H4 (cell line): ENCODE data around the gene GGCT. TPM values are rescaled to one million over a fixed set of nuclear protein-coding genes. Genes with fewer than 3 reads are reported as not detected.

Experiments
- DNase-seq: peaks from one replicate; pipeline ENCODE4 v3.0.0-alpha.2; 2015; ENCODE audit warnings: low spot score
- total RNA-seq: library from RNA; depleted of rRNA; stranded (reverse); fragments of >200 nt; shearing (Covaris generic); gene quantifications from 2 replicates; pipeline ENCODE4 v1.2.3, GENCODE V29; 2014

The GGCT gene
- total RNA-seq, 1 experiment from 2014 or later = 144 TPM

DNA sequence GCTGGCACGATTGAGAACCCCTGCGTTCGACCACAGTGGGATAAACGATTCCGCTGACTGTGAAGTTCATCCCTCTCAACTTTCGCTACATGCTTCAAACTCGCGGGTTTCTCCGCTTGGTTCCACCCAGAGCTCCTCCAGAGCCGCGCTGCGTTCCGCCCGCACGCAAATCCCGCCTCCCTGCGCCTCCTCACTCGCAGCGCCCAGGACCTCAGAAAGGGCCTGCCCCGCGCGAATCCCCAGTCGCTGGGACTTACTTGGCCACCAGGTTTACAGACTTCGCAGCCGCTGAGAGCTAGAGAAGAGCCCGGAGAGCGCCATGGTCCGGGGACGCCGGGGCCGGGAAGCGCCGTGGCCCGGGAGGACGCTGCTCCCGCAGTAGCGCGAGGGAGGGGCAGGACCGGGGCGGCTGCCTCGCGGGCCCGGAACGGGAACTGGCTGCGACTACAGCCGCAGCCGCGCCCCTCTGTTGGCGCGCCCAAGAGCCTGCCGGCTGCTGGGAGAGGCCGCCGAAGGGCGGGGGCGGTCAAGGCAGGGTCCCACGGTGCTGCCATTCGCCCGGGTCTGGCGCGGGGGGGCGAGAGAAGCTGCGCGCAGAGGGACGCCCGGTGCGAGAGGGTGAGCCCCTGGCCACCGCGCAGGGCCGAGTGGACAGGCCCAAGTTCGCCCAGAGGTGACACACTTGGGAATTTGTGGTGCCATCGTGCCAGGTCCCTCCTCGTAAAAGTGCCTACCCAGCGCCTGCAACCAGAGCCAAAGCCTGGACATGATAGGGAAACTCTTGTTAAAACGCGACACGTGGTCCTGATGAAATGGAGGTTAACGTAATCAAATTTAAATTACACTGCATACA, 26.1 kb downstream of the GGCT start, which contains the start of gene NOD1:
NOD1 (minus strand) TSS at position 436 of the 853 bp plus-strand sequence. CDS start 21,863 bp downstream, outside the sequence.
- peak; percentile 79 for DNase-seq

DNA sequence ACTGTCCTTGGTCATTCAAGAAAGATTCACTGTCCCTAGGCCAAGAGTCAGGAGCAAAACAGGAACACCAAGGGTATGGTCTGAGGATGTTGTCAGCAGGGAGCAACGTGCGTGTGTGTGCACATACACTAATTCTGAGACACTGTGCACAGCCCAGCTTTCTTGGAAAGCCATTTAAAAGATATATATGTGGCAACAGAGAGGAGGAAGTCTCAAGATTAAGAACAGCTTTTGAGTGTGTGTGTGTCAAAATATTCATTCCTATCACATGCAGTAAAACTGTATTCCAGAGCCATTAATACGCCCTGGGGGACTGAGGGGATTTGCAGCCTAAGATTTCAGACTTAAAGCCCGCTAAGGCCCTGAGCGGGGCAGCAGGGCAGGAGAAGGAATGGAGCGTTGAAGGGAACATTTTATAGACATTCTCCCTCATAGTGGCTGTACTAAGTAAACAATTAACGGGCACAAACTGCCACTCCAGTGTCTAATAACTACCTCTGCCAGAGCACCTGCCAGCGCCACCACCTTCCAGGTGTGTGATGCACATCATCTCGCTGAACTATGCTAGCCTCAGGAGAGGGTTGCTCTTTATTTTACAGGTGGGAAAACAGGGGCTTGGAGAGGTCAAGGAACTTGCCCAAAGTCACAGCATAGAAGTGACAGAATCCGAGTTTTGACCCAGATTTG, 28.0 kb downstream of the GGCT start:
- DNase-seq = no peak

DNA sequence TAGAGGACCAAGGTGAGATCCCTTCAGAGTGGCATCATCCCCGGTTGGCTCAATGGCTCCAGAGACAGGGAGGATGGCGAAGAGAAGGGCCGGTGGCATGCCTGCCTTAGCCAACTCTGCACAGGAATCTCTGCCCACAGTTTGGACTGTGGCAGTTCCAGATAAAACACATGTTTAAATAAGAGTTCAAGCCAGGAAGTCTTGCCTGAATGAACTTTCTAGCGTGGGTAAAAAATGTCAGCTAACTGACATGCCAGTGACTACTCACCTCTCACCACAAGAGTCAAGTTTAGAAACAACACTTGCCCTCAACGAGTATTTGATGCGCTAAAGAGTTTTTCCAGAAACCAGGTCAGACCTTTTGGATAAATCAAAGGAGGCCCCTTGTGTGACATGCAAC, 29.0 kb downstream of the GGCT start:
- no peak for DNase-seq

GRCh38 chr7:30474893-30475292, 29.7 kb downstream of the GGCT start:
- no peak for DNase-seq

- DNase-seq = no peak
These were observed 30.1 kb downstream of the GGCT start for GRCh38 chr7:30474485-30474884.

- DNase-seq = no peak
These were observed 30.7 kb downstream of the GGCT start for GRCh38 chr7:30473903-30474302.

DNA sequence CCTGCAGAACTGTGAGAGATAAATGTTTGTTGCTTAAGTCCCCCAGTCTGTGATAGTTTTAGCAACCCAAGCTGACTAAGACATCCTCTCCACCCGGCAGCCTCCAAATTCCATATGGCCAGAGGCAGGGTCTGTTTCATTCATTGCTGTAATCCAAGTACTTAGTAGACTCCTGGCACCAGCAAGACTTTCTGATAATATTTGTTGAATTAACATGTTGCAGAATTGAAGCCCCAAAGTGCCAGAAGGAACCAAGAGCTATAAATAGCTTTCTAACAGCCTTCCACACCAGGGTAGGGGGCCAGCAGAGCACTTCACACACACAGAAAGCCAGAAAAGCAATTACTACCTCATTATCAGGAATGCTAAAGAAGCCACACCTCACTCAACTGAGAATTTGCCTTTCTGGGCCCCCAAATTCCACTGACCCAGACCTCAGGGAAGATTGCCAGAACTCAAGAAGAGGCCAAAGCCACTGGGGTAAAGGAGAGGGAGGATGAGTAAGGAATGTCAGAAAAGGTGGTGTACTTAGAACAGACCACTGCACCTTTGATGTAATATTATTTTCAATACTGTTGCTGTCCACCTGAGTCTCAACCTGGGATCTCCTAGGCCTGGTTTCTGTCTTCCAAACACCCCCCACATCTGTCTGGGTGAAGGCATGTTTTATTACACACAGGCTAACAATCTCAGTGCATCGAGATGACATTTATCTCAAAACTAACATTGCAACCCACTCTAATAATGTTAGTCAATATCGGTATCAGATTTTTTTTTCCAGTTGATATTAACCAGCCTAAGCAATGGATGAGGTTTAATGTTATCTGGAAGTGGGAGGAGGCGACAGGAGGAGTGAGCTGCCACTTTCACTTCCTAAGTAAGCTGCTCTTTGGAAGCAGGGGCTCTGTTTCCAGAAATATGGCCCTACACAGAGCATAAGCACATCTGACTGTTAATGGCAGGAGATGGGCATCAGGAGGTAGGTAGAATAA, 31.5 kb downstream of the GGCT start:
- DNase-seq = no peak

DNA sequence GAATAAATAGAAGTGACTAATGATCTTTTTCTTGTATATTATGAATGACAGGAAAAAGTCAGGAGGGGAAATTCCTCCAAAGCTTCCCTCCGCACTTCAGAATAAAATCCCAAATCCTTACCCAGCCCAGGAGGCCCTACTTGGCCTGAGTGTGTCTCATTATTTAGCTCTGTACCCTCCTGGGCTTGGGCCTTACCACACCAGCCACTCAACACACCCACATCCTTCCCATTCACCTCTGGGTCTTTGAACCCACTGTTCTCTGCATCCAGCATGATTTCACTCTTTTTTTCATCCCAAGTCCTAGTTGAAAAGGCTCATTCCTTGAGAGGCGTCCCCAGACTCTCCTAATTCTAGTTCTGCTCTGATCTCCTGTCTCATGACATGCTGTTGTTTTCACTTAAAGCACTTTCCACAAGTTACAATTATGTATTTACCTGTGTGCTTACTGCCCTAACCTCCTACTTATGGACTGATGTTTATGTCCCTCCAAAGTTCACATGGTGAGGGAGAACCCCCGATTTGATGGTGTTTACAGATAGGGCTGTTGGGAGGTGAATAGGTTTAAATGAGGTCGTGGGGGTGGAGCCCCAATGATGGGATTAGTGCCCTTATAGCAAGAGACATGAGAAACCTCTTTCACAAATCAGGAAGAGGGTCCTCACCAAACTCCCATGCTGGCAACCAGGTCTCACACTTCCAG, 32.4 kb downstream of the GGCT start:
- no peak for DNase-seq

- DNase-seq = no peak
These were observed 33.4 kb downstream of the GGCT start for GRCh38 chr7:30471205-30471604.

DNA sequence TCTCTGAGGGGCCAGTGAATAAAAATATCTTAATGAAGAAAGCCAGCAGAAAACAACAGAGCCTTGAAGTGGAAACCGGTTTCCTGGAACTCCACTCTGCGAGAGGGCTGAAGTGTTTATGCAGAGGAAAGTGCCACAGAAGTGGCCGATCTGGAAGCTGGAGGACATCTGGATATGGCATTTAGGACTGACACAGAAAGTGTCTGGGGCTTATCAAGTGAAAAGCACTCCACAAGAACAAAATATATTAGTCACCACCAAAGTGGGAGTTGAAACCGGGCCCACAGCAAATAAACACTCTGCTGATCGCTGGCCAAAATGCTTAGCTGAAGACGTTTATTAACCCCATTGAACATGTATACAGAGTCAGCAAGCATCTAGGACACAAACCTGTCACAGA, 33.9 kb downstream of the GGCT start:
- DNase-seq = peak; percentile 86

DNA sequence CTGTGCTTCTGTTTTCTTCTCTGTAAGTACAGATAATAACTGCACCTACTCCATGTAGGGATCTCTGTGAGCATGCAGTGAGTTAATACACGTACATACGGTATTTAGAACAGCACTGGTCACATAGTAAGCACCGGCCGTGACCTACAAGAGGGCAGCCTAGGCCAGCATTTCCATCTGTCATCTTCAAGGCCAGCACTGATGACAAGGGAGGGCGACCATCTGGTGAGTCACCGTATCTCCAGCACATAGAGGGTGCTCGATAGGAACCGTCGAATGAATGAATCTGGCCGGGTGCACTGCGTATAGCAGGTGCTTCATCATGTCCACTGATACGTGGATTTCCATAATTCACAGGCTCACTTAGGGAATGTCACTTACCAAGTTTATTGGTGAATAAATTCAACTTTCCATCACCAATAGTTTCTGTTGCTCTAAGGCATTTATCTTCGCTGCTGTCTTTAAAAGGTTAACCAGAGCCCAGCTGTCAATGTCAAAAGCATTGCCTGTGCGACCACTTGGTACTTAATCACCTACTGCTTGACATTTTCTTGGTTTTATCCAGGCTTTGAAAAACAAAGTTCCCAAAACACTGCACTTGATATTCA, 34.4 kb downstream of the GGCT start:
- no peak for DNase-seq

DNA sequence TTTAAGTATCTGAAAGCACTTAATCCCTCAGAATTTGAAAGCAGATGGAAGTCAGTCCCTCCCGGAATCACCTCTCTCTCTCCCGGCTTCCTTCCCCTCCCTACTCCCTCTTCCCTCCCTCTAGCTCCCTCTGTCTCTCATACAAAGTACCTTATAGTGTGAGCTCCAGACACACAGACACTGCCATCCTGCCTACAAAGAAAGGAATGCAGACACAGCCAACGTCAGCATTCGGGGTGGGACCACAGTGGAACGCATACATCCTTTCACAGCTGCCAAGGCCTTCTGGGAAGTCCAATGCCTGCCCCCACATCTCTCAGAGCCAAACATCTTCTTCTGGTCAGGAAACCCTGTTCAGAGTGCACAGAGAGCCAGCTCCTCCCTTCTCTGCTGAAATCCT, 35.3 kb downstream of the GGCT start:
- DNase-seq = peak; percentile 100

DNA sequence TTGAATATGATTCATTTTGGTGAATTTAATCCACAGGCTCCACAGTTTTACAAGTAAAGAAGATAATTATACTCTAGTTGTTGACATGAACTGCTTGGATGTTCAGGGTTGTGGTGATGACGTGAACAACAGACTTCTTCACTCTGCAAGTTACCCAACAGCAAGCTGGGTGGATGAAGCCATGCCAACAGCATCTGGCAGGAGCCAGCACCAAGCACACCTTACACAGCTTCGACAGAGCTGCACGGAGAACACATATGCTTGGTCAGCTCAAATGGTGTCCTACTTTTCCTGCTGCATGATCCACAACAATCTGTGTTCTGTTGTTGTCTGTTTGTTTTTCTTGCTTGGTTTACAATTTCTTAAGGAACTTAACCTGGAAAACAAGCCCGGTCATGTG, 35.8 kb downstream of the GGCT start:
- DNase-seq = no peak

DNA sequence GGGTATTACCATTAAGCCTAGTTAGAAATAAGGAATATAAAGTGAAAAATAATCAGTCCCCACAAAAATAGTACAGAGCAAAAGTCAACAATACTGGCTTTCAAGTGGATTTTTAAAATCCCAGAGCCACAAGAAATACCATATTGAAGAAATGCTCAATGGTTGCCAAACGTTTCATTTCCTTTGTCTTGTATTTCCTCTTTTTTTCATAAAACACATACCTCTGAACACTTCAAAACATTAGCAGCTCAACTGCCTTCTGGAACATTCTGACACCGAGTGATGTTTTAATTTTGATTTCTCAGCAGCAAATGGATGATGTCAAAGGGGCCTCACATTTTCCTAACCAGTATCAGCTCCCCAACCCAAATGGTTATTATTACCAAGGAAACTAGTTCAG, 36.6 kb downstream of the GGCT start:
- no peak for DNase-seq

DNA sequence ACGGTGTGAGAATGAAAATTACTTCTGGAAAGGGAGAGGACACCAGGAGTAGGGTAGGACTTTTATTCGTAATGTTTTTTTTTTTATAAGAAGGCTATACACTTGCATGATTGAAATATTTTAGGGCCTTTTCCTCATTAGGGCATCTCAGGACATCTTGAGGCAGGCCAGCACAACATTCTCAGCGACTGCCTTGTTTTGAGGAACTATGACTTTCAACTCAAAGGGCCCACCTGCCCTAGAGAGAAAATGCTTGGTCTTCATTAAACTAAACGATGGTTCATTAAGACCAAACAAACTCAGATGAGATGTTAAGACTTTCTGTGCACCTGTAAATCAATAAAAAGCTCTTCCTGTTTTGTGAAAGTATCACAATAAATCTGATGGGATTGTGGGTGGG, 37.4 kb downstream of the GGCT start:
- DNase-seq = no peak

DNA sequence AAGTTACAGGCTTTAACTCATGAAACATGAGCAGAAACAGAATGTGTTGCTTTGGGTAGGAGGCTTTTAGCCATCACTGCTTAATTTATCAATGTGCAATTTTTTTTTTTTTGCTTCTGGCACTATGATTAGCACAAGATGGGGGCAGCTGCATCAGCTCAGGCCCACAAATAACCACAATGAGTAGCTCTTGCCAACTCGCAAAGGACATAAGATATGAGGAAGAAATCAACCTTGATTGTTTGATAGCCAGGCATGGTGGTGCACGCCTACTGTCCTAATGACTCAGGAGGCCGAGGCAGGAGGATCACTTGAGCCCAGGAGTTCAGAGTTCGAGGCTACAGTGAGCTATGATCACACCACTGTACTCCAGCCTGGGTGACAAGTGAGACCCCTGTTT, 38.4 kb downstream of the GGCT start:
- DNase-seq = no peak

- DNase-seq = no peak
These were observed 38.8 kb downstream of the GGCT start for GRCh38 chr7:30465811-30466180.

DNA sequence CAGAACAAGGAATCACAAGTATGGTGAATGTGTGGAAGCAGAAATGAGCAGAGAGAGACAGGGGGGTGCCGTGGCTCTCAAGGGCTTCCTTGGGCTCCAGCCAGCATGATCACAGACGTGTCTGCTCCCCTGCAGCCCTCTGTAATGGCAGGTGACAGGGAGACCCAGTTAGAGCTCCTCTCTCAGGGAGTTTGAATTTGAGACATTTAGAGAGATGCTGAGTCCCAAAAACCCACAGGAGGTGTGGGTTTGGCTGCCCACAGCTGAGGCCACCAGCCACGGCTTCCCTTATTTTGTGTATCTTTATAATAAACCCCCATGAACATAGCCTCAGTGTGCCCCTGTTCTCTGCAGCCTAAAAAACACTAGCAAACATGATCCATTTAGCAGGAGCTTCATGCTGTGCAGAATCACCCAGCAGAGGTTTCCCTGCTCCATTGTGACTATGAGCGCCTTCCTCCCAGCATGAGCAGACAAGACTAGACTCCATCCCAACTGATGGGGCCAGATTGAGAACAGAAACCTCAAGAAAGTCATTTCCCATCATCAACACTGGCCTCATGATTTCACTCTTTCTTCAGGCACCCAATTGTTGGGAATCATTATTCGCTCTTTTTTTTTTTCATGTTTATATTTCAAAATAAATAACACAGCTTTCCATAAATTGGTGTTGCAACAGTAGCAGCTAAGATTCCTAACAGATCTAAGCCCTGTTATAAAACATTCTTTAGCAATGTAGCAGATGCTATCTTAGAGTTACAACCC, 39.4 kb downstream of the GGCT start:
- no peak for DNase-seq

DNA sequence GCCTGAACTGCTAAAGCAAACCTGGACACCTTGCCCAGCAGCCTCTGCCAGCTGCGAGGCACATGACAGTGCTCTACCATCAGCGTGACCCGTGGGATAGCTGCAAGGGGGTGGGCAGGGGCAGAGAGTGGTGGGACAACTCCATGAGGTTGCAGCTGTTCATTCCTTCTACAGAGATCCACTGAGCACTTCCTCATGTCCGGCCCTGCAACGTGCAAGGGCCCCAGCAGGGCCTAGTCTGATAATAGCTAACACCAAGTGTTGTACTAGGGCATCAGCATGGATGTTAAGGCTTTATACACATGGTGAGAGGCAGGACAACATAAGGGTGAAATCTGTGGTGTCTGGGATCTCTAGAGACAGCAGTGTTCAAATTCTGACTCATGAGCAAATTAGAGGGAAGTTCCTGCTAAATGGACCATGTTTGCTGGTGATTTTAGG, 40.4 kb downstream of the GGCT start:
- no peak for DNase-seq
